Measurements from ENCODE around the gene FBXO38. TPM values are rescaled to one million over a fixed set of nuclear protein-coding genes. Genes with fewer than 3 reads are reported as not detected.
A peak's percentile ranks its signal among the peaks of the same experiment; 100 is the strongest.

The FBXO38 gene
- total RNA-seq, 4 donors from 2014 or later: 70.0 to 182 (median 79.3) TPM

- no peak overlapping the region for H3K4me3 ChIP-seq
- 40 to 78% methylated on average over 1 of the region's 1 CpG for WGBS, 2 donors (ENCODE audit: low coverage in 1 of 2)
- intact Hi-C loops (cut with DNase I; ENCODE audit: low total_unique reads): no loop called here
Measured at GRCh38 chr5:148391422-148391821, 7.7 kb downstream of the FBXO38 start.

GRCh38 chr5:148393390-148393741, 9.6 kb downstream of the FBXO38 start:
- no peak for DNase-seq
- intact Hi-C loops (cut with DNase I; ENCODE audit: low total_unique reads) (no loop called here), in situ Hi-C loops (cut with MboI; ENCODE audit: low pct_ligation_motif_present in 1 of 4, low pct_unique_long_range_greater_than_20kb in 1 of 4, low sequenced_read_pairs in 3 of 4) (no loop called here)
- Histone ChIP-seq H3K27me3 (no peaks in the 10 kb centered on the region), H3K4me1 (peaks cover 10 to 78% (median 41%) of the 10 kb centered on the region in 4 donors), H3K36me3 (peaks cover 0 to 8% (median 0%) of the 10 kb centered on the region in 4 donors), H3K4me3 (no peak overlapping the region), H3K27ac (peak overlapping the region in 1 of 4 donors; percentile 27), H3K9me3 (no peaks in the 10 kb centered on the region)
- TF ChIP-seq CTCF (IDR thresholded peaks at IDR 0.05): no peak
- TF ChIP-seq POLR2AphosphoS5 (IDR thresholded peaks at IDR 0.05): no peak
- 29 to 63% methylated on average over 3 of the region's 3 CpGs for whole genome bisulfite sequencing, 2 donors (ENCODE audit: low coverage in 1 of 2)

More at GRCh38 chr5:148391422-148391821, 7.7 kb downstream of the FBXO38 start:
- H3K27me3 ChIP-seq: no peaks in the 10 kb centered on the region
- H3K36me3 ChIP-seq: peaks cover 0 to 8% (median 0%) of the 10 kb centered on the region in 4 donors
- TF ChIP-seq EP300 (IDR thresholded peaks at IDR 0.05; ENCODE audit: low read depth) (no peak), CTCF (IDR thresholded peaks at IDR 0.05) (no peak), POLR2AphosphoS5 (IDR thresholded peaks at IDR 0.05) (no peak)
- H3K4me1 ChIP-seq: peaks cover 10 to 76% (median 41%) of the 10 kb centered on the region in 4 donors
- no peaks in the 10 kb centered on the region for H3K9me3 ChIP-seq
- DNase-seq: no peak
- in situ Hi-C loops (cut with MboI; ENCODE audit: low pct_ligation_motif_present in 1 of 4, low pct_unique_long_range_greater_than_20kb in 1 of 4, low sequenced_read_pairs in 3 of 4): no loop called here
- peak overlapping the region; percentile 43 to 60 (median 48) for H3K27ac ChIP-seq

GRCh38 chr5:148394587-148395019, 10.8 kb downstream of the FBXO38 start:
- H3K4me1 ChIP-seq: peaks cover 10 to 78% (median 40%) of the 10 kb centered on the region in 4 donors
- no peak for DNase-seq
- WGBS, 2 donors (ENCODE audit: low coverage in 1 of 2): 34 to 44% methylated on average over 3 of the region's 3 CpGs
- no peak overlapping the region for H3K4me3 ChIP-seq
- no peaks in the 10 kb centered on the region for H3K9me3 ChIP-seq
- TF ChIP-seq CTCF (IDR thresholded peaks at IDR 0.05) (no peak), POLR2AphosphoS5 (IDR thresholded peaks at IDR 0.05) (no peak)
- intact Hi-C loops (cut with DNase I; ENCODE audit: low total_unique reads) (no loop called here), in situ Hi-C loops (cut with MboI; ENCODE audit: low pct_ligation_motif_present in 1 of 4, low pct_unique_long_range_greater_than_20kb in 1 of 4, low sequenced_read_pairs in 3 of 4) (no loop called here)
- no peaks in the 10 kb centered on the region for H3K27me3 ChIP-seq
- H3K27ac ChIP-seq: peak overlapping the region in 2 of 4 donors; percentile 41 to 49
- H3K36me3 ChIP-seq: peaks cover 0 to 10% (median 4%) of the 10 kb centered on the region in 4 donors

GRCh38 chr5:148395031-148395430, 11.3 kb downstream of the FBXO38 start:
- TF ChIP-seq EP300 (IDR thresholded peaks at IDR 0.05; ENCODE audit: low read depth) (no peak), POLR2AphosphoS5 (IDR thresholded peaks at IDR 0.05) (no peak), CTCF (IDR thresholded peaks at IDR 0.05) (no peak), POLR2A (IDR thresholded peaks at IDR 0.05) (no peak)
- Histone ChIP-seq H3K27ac (peak overlapping the region in 2 of 4 donors; percentile 41 to 49), H3K4me1 (peaks cover 10 to 74% (median 39%) of the 10 kb centered on the region in 4 donors), H3K4me3 (no peak overlapping the region), H3K9me3 (no peaks in the 10 kb centered on the region), H3K27me3 (no peaks in the 10 kb centered on the region), H3K36me3 (peaks cover 0 to 12% (median 5%) of the 10 kb centered on the region in 4 donors)
- intact Hi-C loops (cut with DNase I; ENCODE audit: low total_unique reads): no loop called here
- no peak for DNase-seq
- in situ Hi-C loops (cut with MboI; ENCODE audit: low pct_ligation_motif_present in 1 of 4, low pct_unique_long_range_greater_than_20kb in 1 of 4, low sequenced_read_pairs in 3 of 4): no loop called here
- WGBS, 2 donors (ENCODE audit: low coverage in 1 of 2): 51 to 79% methylated on average over 2 of the region's 2 CpGs
